NCI-H748 (cell line): ENCODE results near the gene ACOT7.
"Not testable (repeated sequence)": the region's sequence is repeated elsewhere in the genome, so short reads cannot be mapped to it uniquely, and the experiment has no call there.

ENCODE experiments used
- DNase-seq: peaks from one replicate; lab custom pipeline; 2025; ENCODE audit not compliant: unreplicated experiment; lab: John Stamatoyannopoulos, UW

The ACOT7 gene

GRCh38 chr1:6401673-6402072, 8.1 kb upstream of the ACOT7 start:
- DNase-seq: no peak

- no peak for DNase-seq
Measured at GRCh38 chr1:6399294-6399693, 5.7 kb upstream of the ACOT7 start.

GRCh38 chr1:6397844-6398441, 4.4 kb upstream of the ACOT7 start:
- no peak for DNase-seq

GRCh38 chr1:6396998-6397397, 3.4 kb upstream of the ACOT7 start:
- no peak for DNase-seq

GRCh38 chr1:6395781-6396244, 2.2 kb upstream of the ACOT7 start:
- not testable (repeated sequence) for DNase-seq

GRCh38 chr1:6395130-6395529, 1.6 kb upstream of the ACOT7 start:
- not testable (repeated sequence) for DNase-seq

GRCh38 chr1:6392809-6393399, 663 bp downstream of the ACOT7 start:
- peak; percentile 28 for DNase-seq

GRCh38 chr1:6391951-6392808, 1.4 kb downstream of the ACOT7 start:
- peak; percentile 17 for DNase-seq

GRCh38 chr1:6389971-6390370, 3.6 kb downstream of the ACOT7 start:
- DNase-seq: no peak

GRCh38 chr1:6386371-6386949, 7.1 kb downstream of the ACOT7 start:
- no peak for DNase-seq

- no peak for DNase-seq
Measured at GRCh38 chr1:6385488-6386191, 7.9 kb downstream of the ACOT7 start.

- DNase-seq: no peak
Measured at GRCh38 chr1:6384962-6385361, 8.6 kb downstream of the ACOT7 start.

GRCh38 chr1:6384135-6384534, 9.4 kb downstream of the ACOT7 start:
- no peak for DNase-seq

GRCh38 chr1:6380037-6380436, 13.5 kb downstream of the ACOT7 start:
- DNase-seq: no peak

- no peak for DNase-seq
Measured at GRCh38 chr1:6378096-6378746, 15.3 kb downstream of the ACOT7 start.

- DNase-seq: peak; percentile 71
Measured at GRCh38 chr1:6373961-6374720, 19.4 kb downstream of the ACOT7 start.

- DNase-seq: not testable (repeated sequence)
Measured at GRCh38 chr1:6372236-6372635, 21.3 kb downstream of the ACOT7 start.

GRCh38 chr1:6370006-6370405, 23.6 kb downstream of the ACOT7 start:
- no peak for DNase-seq

GRCh38 chr1:6367381-6368012, 26.1 kb downstream of the ACOT7 start:
- DNase-seq: no peak
